IMR-90 (cell line): ENCODE measurements around the gene ATXN3. TPM values are rescaled to one million over a fixed set of nuclear protein-coding genes. Genes with fewer than 3 reads are reported as not detected.

ENCODE experiments used
- ATAC-seq: fragments of 200-7000 bp; cut with Tn5 transposase; 2 replicates; pipeline ENCODE4 v1.9.1; 2020; ENCODE audit warnings: low read depth, mild to moderate bottlenecking, moderate library complexity
- BruUV-seq: library from RNA; stranded (reverse); fragments of 400-500 nt; replicated peaks from 2 replicates; lab custom pipeline; 2021; lab: Mats Ljungman, UMichigan
- CTCF ChIA-PET: fragments of 300-600 bp; formaldehyde crosslinking; extraction: SDS; loops from one replicate; lab custom pipeline; 2021; ENCODE audit warnings: antibody characterized with exemption; lab: Yijun Ruan, JAX
- POLR2A ChIA-PET: fragments of 300-600 bp; sonication (Branson Sonifier 250); formaldehyde crosslinking; loops from one replicate; lab custom pipeline; 2022; ENCODE audit warnings: antibody characterized with exemption; ENCODE audit not compliant: unreplicated experiment; lab: Charles Lee
- DNase-seq: peaks from one replicate; pipeline ENCODE4 v3.0.0; 2013
- H2AFZ ChIP-seq: replicated peaks from 2 replicates; pipeline ENCODE3; 2013; ENCODE audit warnings: low read length, mild to moderate bottlenecking; ENCODE audit not compliant: poor library complexity
- H2AK5ac ChIP-seq: 2 replicates; pipeline ENCODE4 v1.6.1; 2013; ENCODE audit warnings: low read depth, low read length, inconsistent platforms
- H2AK9ac ChIP-seq: replicated peaks from 2 replicates; pipeline ENCODE3; 2013; ENCODE audit warnings: mild to moderate bottlenecking, low read depth, low read length, moderate library complexity; ENCODE audit not compliant: poor library complexity
- H2BK120ac ChIP-seq: 2 replicates; pipeline ENCODE4 v1.6.1; 2013; ENCODE audit warnings: low read depth, low read length, inconsistent platforms
- H2BK15ac ChIP-seq: 3 replicates; pipeline ENCODE4 v1.6.1; 2013; ENCODE audit warnings: low read depth, low read length, inconsistent platforms
- H2BK20ac ChIP-seq: 2 replicates; pipeline ENCODE4 v1.6.1; 2013; ENCODE audit warnings: low read depth, mild to moderate bottlenecking, inconsistent platforms, low read length, moderate library complexity
- H2BK5ac ChIP-seq: 2 replicates; pipeline ENCODE4 v1.6.1; 2013; ENCODE audit warnings: mild to moderate bottlenecking, low read depth, low read length, inconsistent platforms; ENCODE audit not compliant: poor library complexity, severe bottlenecking
- H3K14ac ChIP-seq: replicated peaks from 2 replicates; pipeline ENCODE4 v1.6.1; 2013; ENCODE audit warnings: low read depth, low read length, inconsistent platforms
- H3K18ac ChIP-seq: 2 replicates; pipeline ENCODE4 v1.6.1; 2013; ENCODE audit warnings: low read depth, low read length, control low read depth
- H3K23ac ChIP-seq: 2 replicates; pipeline ENCODE4 v1.6.1; 2013; ENCODE audit warnings: low read depth, low read length, inconsistent platforms
- H3K27ac ChIP-seq: 2 replicates; pipeline ENCODE4 v1.5.1; 2013; ENCODE audit warnings: mild to moderate bottlenecking, control low read depth, low read length; ENCODE audit not compliant: insufficient read depth
- H3K27me3 ChIP-seq: 2 replicates; pipeline ENCODE4 v1.6.1; 2013; ENCODE audit warnings: low read length; ENCODE audit not compliant: control insufficient read depth, insufficient read depth
- H3K36me3 ChIP-seq: 2 replicates; pipeline ENCODE4 v1.6.1; 2013; ENCODE audit warnings: low read length, mixed read lengths; ENCODE audit not compliant: control insufficient read depth, insufficient read depth
- H3K4ac ChIP-seq: 2 replicates; pipeline ENCODE4 v1.6.1; 2013; ENCODE audit warnings: low read depth, low read length, inconsistent platforms
- H3K4me1 ChIP-seq: 2 replicates; pipeline ENCODE4 v1.6.1; 2013; ENCODE audit warnings: low read length, mixed read lengths; ENCODE audit not compliant: control insufficient read depth, insufficient read depth
- H3K4me2 ChIP-seq: 2 replicates; pipeline ENCODE4 v1.6.1; 2013; ENCODE audit warnings: low read depth, mild to moderate bottlenecking, control low read depth, low read length, moderate library complexity
- H3K4me3 ChIP-seq: 2 replicates; pipeline ENCODE4 v1.5.1; 2013; ENCODE audit warnings: low read depth, mild to moderate bottlenecking, control low read depth, low read length, moderate library complexity; ENCODE audit not compliant: insufficient read depth
- H3K56ac ChIP-seq: 2 replicates; pipeline ENCODE4 v1.6.1; 2013; ENCODE audit warnings: low read length, inconsistent platforms; ENCODE audit not compliant: insufficient read depth; ENCODE audit errors: extremely low read depth
- H3K79me1 ChIP-seq, 2 experiments: 2 replicates each; pipeline ENCODE4 v1.6.1; 2013; ENCODE audit warnings: low read length in 2 of 2, inconsistent platforms in 1 of 2, low read depth in 1 of 2
- H3K9ac ChIP-seq: 2 replicates; pipeline ENCODE4 v1.6.1; 2013; ENCODE audit warnings: low read depth, low read length, control low read depth
- H3K9me1 ChIP-seq: 2 replicates; pipeline ENCODE4 v1.6.1; 2013; ENCODE audit warnings: low read length, inconsistent platforms; ENCODE audit not compliant: insufficient read depth
- H3K9me3 ChIP-seq: 2 replicates; pipeline ENCODE4 v1.6.1; 2013; ENCODE audit warnings: low read length; ENCODE audit not compliant: control insufficient read depth, insufficient read depth
- H4K20me1 ChIP-seq: 2 replicates; pipeline ENCODE4 v1.6.1; 2013; ENCODE audit warnings: low read length, inconsistent platforms; ENCODE audit not compliant: insufficient read depth
- H4K5ac ChIP-seq: 2 replicates; pipeline ENCODE4 v1.6.1; 2013; ENCODE audit warnings: mild to moderate bottlenecking, low read depth, low read length, control low read depth
- H4K8ac ChIP-seq, 2 experiments: 2 replicates each; pipeline ENCODE4 v1.6.1; 2013; ENCODE audit warnings: low read depth in 2 of 2, low read length in 2 of 2, control low read depth in 1 of 2, inconsistent platforms in 1 of 2
- H4K91ac ChIP-seq: 2 replicates; pipeline ENCODE4 v1.6.1; 2013; ENCODE audit warnings: low read depth, low read length, inconsistent platforms; ENCODE audit not compliant: insufficient read depth
- CEBPB ChIP-seq: IDR thresholded peaks from 2 replicates; pipeline ENCODE4 v1.6.1; 2012; ENCODE audit warnings: low read depth, low read length, improper control_type of control experiment
- CHD1 ChIP-seq: IDR thresholded peaks from 2 replicates; pipeline ENCODE4 v1.6.1; 2012; ENCODE audit warnings: low read depth, low read length, improper control_type of control experiment
- FOS ChIP-seq: fragments of 150-350 bp; IDR thresholded peaks from 2 replicates; pipeline ENCODE4 v1.6.1; 2016; ENCODE audit warnings: low read depth, low read length
- MAFK ChIP-seq: IDR thresholded peaks from 2 replicates; pipeline ENCODE4 v1.6.1; 2012; ENCODE audit warnings: low read depth, low read length, improper control_type of control experiment
- MAZ ChIP-seq: IDR thresholded peaks from 2 replicates; pipeline ENCODE4 v1.6.1; 2012; ENCODE audit warnings: low read depth, mild to moderate bottlenecking, low read length, improper control_type of control experiment, moderate library complexity, borderline replicate concordance
- MXI1 ChIP-seq: IDR thresholded peaks from 2 replicates; pipeline ENCODE4 v1.6.1; 2012; ENCODE audit warnings: low read depth, mild to moderate bottlenecking, low read length, moderate library complexity, borderline replicate concordance
- NFE2L2 ChIP-seq: fragments of 150-350 bp; IDR thresholded peaks from 2 replicates; pipeline ENCODE4 v1.6.1; 2016; ENCODE audit warnings: low read depth, mild to moderate bottlenecking, low read length
- POLR2A ChIP-seq: IDR thresholded peaks from 2 replicates; pipeline ENCODE4 v1.6.1; 2012; ENCODE audit warnings: mild to moderate bottlenecking, low read depth, low read length
- RFX5 ChIP-seq: IDR thresholded peaks from 2 replicates; pipeline ENCODE4 v1.8.0; 2012; ENCODE audit warnings: low read depth, mild to moderate bottlenecking, low read length, moderate library complexity
- SMC3 ChIP-seq: fragments of 150-350 bp; IDR thresholded peaks from 2 replicates; pipeline ENCODE4 v1.6.1; 2016; ENCODE audit warnings: low read depth, mild to moderate bottlenecking, antibody characterized with exemption, low read length, moderate library complexity
- WGBS, 2 experiments: methylation state at CpG; one replicate each; pipeline versions ENCODE4 v1.1.5 to v1.1.7; 2013; ENCODE audit warnings: missing lambda C conversion rate in 2 of 2; ENCODE audit not compliant: insufficient read length in 1 of 2; ENCODE audit errors: extremely low coverage in 2 of 2; 5-methylcytosine and 5-hydroxymethylcytosine counted together
- dilution Hi-C: fragments of 300-500 bp; cut with HindIII; formaldehyde crosslinking; loops from one replicate; pipeline ENCODE4 v1.14.3; 2018; ENCODE audit warnings: low sequenced_read_pairs; ENCODE audit not compliant: unreplicated experiment
- in situ Hi-C: fragments of 300-500 bp; cut with MboI; formaldehyde crosslinking; loops from 3 replicates; pipeline ENCODE4 v1.14.3; 2019; ENCODE audit warnings: low sequenced_read_pairs, inconsistent platforms, mixed read lengths
- intact Hi-C: fragments of 100-400 bp; cut with micrococcal nuclease; formaldehyde crosslinking; loops from 2 replicates; pipeline ENCODE4 v1.10.0; 2022
- polyA plus RNA-seq, 3 experiments: library from polyadenylated mRNA; depleted of rRNA; stranded (reverse); fragments of >200 nt; gene quantifications; 2 replicates each; pipeline ENCODE4 v1.2.3, GENCODE V29; 2012; ENCODE audit warnings: low replicate concordance in 1 of 3
- total RNA-seq: library from RNA; depleted of rRNA; stranded (reverse); fragments of >200 nt; gene quantifications from 2 replicates; pipeline ENCODE4 v1.2.3, GENCODE V29; 2012
- TF ChIP-seq, protein P1 (sequence below): fragments of 150-350 bp; IDR thresholded peaks from 2 replicates; pipeline ENCODE4 v1.6.1; 2017; ENCODE audit warnings: mild to moderate bottlenecking, antibody characterized with exemption, low read length, low read depth

The ATXN3 gene
- total and polyA plus RNA-seq, 2 of the 4 experiments (the other 2 are of a cell fraction): 9.0 to 13.9 TPM

GRCh38 chr14:92143309-92143708 is 36.9 kb upstream of the ATXN3 start:
- Histone ChIP-seq H3K9me3 (no peaks in the 10 kb centered on the region), H2AFZ (no peak overlapping the region), H3K4me2 (no peak overlapping the region), H3K79me1 (peaks cover 2 to 8% of the 10 kb centered on the region in 2 experiments; a peak in 3 of 4 replicates), H3K9ac (no peak overlapping the region), H2BK120ac (no peak overlapping the region), H3K23ac (no peak overlapping the region), H4K20me1 (no peaks in the 10 kb centered on the region), H4K8ac (no peak overlapping the region), H3K4ac (no peak overlapping the region), H4K91ac (no peak overlapping the region), H3K56ac (no peak overlapping the region), H3K14ac (no peak overlapping the region), H3K4me1 (no peaks in the 10 kb centered on the region), H2BK20ac (no peak overlapping the region), H3K36me3 (peaks cover 45% of the 10 kb centered on the region), H3K9me1 (no peaks in the 10 kb centered on the region; the same call in 1 of the 2 replicates), H3K18ac (no peak overlapping the region), H4K5ac (no peak overlapping the region), H2BK15ac (no peak overlapping the region), H2BK5ac (no peak overlapping the region), H2AK9ac (no peak overlapping the region), H3K27ac (no peak overlapping the region), H3K4me3 (no peak overlapping the region), H2AK5ac (no peak overlapping the region), H3K27me3 (no peaks in the 10 kb centered on the region)
- no TSS peak for BruUV-seq
- ChIA-PET POLR2A (no interaction called here), CTCF (interaction anchor here (0.5 kb wide), 1 partner anchor 559 kb away, joined by 5 read pairs; no protein-coding TSS in a partner anchor)
- TF ChIP-seq POLR2A (no peak), MXI1 (no peak), RFX5 (no peak), NFE2L2 (no peak), MAFK (no peak), FOS (no peak), SMC3 (no peak), MAZ (no peak), CEBPB (no peak), CHD1 (no peak)
- TF ChIP-seq, protein P1, sequence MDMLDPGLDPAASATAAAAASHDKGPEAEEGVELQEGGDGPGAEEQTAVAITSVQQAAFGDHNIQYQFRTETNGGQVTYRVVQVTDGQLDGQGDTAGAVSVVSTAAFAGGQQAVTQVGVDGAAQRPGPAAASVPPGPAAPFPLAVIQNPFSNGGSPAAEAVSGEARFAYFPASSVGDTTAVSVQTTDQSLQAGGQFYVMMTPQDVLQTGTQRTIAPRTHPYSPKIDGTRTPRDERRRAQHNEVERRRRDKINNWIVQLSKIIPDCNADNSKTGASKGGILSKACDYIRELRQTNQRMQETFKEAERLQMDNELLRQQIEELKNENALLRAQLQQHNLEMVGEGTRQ: no peak
- dilution Hi-C loops: no loop called here
- no CpG with 5 or more reads among the region's 4 CpGs for WGBS, 2 experiments
- intact Hi-C loops: loop anchor here (10.0 kb wide), 1 partner anchor 681 kb away; no protein-coding TSS in a partner anchor
- no peak for DNase-seq
- no peak for ATAC-seq
- in situ Hi-C loops: no loop called here
